HFF-Myc (cell line): Measurements from ENCODE around the gene DEPP1.

Experiments used
- DNase-seq: peaks from one replicate; pipeline ENCODE4 v3.0.0-alpha.2; 2011; ENCODE audit warnings: low read depth; ENCODE audit errors: extremely low read depth
- H3K4me3 ChIP-seq: replicated peaks from 2 replicates; pipeline ENCODE4 v1.5.1; 2011; ENCODE audit warnings: low read depth, mild to moderate bottlenecking, control low read depth, low read length
- TF ChIP-seq, protein P1 (sequence below): IDR thresholded peaks from 2 replicates; pipeline ENCODE4 v1.5.1; 2012; ENCODE audit warnings: mild to moderate bottlenecking, low read depth, low read length, control low read depth; ENCODE audit errors: missing control alignments

DEPP1 gene

GRCh38 chr10:44951576-44952226 lies 26.9 kb downstream of the DEPP1 start:
- TF ChIP-seq, protein P1, sequence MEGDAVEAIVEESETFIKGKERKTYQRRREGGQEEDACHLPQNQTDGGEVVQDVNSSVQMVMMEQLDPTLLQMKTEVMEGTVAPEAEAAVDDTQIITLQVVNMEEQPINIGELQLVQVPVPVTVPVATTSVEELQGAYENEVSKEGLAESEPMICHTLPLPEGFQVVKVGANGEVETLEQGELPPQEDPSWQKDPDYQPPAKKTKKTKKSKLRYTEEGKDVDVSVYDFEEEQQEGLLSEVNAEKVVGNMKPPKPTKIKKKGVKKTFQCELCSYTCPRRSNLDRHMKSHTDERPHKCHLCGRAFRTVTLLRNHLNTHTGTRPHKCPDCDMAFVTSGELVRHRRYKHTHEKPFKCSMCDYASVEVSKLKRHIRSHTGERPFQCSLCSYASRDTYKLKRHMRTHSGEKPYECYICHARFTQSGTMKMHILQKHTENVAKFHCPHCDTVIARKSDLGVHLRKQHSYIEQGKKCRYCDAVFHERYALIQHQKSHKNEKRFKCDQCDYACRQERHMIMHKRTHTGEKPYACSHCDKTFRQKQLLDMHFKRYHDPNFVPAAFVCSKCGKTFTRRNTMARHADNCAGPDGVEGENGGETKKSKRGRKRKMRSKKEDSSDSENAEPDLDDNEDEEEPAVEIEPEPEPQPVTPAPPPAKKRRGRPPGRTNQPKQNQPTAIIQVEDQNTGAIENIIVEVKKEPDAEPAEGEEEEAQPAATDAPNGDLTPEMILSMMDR, result no peak
- H3K4me3 ChIP-seq, result no peak overlapping the region

DNA sequence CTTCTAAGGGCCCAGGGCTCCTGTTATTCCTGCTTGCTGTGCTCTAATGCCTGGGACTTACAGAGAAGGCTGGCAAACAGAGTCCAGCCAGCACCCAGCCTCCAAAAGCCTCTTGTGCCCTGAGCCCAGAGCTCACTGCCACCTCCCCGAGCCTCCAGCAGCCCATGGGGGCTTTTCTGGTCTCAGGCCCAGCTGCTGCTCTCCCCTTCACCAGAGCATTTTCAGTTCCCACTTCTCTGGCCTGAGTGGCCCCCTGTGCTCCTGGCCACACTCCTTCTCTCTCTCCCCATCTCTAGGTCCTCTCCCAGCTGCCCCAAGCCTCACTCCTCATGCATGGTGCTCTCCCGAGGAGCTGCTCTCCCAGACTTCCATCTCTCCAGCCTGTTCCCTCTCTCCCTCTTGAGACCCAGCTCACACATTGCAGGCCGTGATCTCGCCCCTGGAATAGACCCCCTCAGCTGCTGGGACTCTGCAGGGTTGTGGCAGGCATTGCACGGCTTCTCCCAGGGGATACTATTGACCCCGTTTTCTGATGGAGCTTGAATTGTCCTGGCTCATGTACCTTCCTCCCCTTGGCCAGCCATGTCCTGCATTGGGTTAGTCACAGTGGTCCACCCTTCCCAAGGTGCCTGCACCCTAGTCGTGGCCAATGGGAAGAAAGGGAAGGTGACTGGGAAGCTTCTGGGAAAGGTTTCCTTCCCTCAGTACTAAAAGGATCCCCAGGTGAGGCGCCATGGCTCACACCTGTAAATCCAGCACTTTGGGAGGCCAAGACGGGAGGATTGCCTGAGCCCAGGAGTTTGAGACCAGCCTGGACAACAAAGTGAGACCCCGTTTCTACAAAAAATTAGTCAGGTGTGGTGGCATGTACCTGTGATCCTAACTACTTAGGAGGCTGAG lies 28.0 kb downstream of the DEPP1 start:
- H3K4me3 ChIP-seq, result no peak overlapping the region
- TF ChIP-seq, protein P1, result no peak
- no peak for DNase-seq

More at GRCh38 chr10:44951576-44952226, 26.9 kb downstream of the DEPP1 start:
- DNase-seq, result no peak

DNA sequence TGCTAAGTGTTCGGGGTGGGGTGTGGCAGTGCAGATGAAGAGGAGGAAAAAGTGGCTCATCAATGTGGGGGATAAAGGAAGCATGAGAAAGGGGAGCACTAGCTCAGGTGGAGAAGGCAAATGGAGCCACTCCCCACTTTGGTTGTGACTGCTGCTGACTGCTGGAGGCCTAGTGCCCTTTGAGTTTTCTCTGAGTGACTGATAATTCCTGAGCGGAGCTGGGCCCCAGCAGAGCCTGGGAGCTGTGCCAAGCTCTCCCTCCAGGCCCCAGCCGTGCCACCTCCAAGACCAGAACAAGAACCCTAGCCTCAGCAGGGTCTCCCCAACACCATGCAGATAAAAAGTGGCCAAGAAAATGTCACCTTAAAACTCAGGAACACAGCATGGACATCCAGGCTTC lies 28.7 kb downstream of the DEPP1 start:
- TF ChIP-seq, protein P1, result no peak
- H3K4me3 ChIP-seq, result no peak overlapping the region

DNA sequence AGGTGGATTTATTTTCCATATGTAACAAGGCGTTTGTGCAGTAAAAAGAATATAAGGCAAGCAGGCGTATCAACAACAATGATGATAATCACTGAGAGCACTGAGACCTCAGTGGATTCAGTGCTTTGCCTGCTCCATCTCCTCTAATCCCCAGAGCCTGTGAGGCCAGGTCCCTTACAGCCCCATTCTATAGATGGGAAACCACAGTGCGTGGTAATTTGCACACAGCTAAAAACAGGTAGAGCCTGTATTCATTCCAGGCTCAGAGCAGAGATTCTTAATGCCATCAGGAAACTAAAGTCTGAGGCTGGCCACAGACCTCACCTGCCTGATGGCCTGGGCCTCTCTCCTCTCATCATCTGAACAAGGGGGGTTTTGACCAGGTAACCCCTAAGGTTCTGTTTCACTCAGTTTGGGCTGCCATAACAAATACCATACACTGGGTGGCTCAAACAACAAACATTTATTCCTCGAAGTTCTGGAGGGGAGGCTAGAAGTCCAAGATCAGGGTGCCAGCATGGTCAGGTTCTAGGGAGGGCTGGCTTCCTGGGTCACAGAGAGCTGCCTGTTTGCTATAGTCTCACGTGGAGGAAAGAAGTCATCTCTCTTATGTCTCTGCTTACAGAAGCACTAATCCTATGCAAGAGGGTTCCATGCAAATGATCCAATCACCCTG lies 29.3 kb downstream of the DEPP1 start:
- TF ChIP-seq, protein P1, result no peak
- no peak for DNase-seq
- no peak overlapping the region for H3K4me3 ChIP-seq

More for the DNA sequence above, 28.7 kb downstream of the DEPP1 start:
- no peak for DNase-seq

DNA sequence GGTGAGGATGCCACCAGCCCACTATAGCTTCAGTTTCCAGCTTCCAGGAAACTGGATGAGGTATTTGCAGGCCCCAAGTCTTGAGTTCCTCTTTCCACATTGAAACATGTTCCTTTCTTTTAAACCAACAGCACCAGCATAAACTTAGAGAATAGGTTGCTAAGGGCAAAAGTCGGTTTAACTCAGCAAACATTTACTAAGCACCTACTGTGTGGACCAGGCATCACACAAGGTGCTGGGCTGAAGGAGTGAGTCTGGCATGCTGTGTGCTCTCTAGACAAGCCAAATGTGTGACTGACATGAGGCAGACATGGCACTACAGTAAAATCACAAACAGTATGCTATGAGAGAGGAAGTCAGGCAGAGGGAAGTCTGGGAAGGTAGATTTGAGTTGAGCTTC lies 30.0 kb downstream of the DEPP1 start:
- TF ChIP-seq, protein P1, result no peak
- no peak for DNase-seq
- no peak overlapping the region for H3K4me3 ChIP-seq

DNA sequence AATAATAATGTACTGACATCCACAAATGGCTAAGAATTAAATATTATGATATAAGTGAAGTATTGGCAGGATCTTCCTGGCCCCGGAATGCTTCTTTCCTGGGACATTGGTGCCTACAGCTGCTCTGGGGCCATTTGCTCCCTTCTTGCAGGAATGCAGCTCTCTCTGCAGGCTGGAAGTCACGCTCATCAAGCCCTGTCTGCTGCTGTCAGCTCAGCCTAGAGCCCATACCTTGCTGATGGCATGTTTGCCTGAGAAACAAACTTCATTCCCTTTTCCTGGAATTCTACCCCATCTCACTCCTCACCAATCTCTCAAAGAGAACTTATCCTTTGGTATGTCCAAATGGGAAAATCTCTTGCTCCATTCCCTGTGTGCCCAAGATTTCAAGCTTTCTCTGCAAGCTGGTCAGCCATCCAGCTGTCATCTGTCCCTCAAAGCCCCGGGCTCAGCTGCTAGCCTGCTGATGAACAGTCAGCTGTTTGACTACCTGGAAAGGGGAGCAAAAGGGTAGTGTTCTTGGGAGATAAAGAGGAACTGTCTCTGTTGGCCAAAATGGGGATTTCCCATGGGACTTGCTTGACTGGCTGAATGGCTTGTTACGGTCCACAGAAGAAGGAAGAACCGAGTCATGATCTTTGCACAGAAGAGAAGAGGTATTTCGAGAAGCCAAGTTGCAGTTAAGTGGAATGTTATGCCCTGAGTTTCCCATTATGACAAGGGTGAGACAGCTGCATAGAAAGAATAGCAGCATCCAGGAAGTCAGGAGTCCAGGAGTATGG lies 31.0 kb downstream of the DEPP1 start:
- no peak overlapping the region for H3K4me3 ChIP-seq
- TF ChIP-seq, protein P1, result no peak
- no peak for DNase-seq
